ENCODE data around the gene MCTP2.

- no peak for TF ChIP-seq CTCF (IDR thresholded peaks at IDR 0.05)
- no peak for TF ChIP-seq POLR2A (IDR thresholded peaks at IDR 0.05)
Observed at GRCh38 chr15:94262201-94262600, 30.8 kb downstream of the MCTP2 start.
